K562 (cell line): ENCODE results near the gene OSTF1. TPM values are rescaled to one million over a fixed set of nuclear protein-coding genes. Genes with fewer than 3 reads are reported as not detected.

Experiments
- ATAC-seq: fragments of 200-7000 bp; cut with Tn5 transposase; 3 replicates; pipeline ENCODE4 v1.9.1; 2020; ENCODE audit warnings: moderate library complexity
- BruUV-seq: library from RNA; stranded (reverse); fragments of 400-500 nt; replicated peaks from 2 replicates; lab custom pipeline; 2021; lab: Mats Ljungman, UMichigan
- CTCF ChIA-PET: fragments of 300-600 bp; formaldehyde crosslinking; extraction: SDS; loops from one replicate; lab custom pipeline; 2021; ENCODE audit warnings: low intra/inter-chr PET ratio; lab: Yijun Ruan, JAX
- POLR2A ChIA-PET: fragments of 300-600, 350-650 bp; sonication (Branson Sonifier 250); formaldehyde crosslinking; extraction: SDS; loops from one replicate; lab custom pipeline; 2021; ENCODE audit warnings: antibody characterized with exemption, inconsistent platforms; lab: Yijun Ruan, JAX
- DNase-seq, 4 experiments: peaks; one replicate each; pipeline versions ENCODE4 v3.0.0 to v3.0.0-alpha.2; 2011 to 2018; ENCODE audit warnings: low spot score in 3 of 4, mixed read lengths in 3 of 4; ENCODE audit errors: extremely low read depth in 1 of 4
- FAIRE-seq: peaks from 2 replicates; lab custom pipeline; 2011; peaks lifted over from hg19 to GRCh38; lab: Jason Lieb, UNC
- H2AFZ ChIP-seq: 2 replicates; pipeline ENCODE4 v1.6.0; 2011; ENCODE audit warnings: low read depth, low read length, control low read depth, inconsistent platforms
- H3K27ac ChIP-seq: fragments of 200-600 bp; 3 replicates; pipeline ENCODE4 v1.8.0; 2011; ENCODE audit warnings: low read depth, mild to moderate bottlenecking, control low read depth, inconsistent platforms, low read length, moderate library complexity, mixed read lengths; ENCODE audit errors: extremely low read depth
- H3K27me3 ChIP-seq, 2 experiments: fragments of 300-600 bp in 1 of 2; 2 replicates in 1 of 2; 3 replicates in 1 of 2; pipeline versions ENCODE4 v1.6.0 to v1.8.0; 2011; ENCODE audit warnings: inconsistent platforms in 2 of 2, low read length in 2 of 2, mild to moderate bottlenecking in 1 of 2, mixed read lengths in 1 of 2, moderate library complexity in 1 of 2; ENCODE audit not compliant: control insufficient read depth in 2 of 2, insufficient read depth in 2 of 2
- H3K36me3 ChIP-seq: fragments of 300-600 bp; 3 replicates; pipeline ENCODE4 v1.8.0; 2011; ENCODE audit warnings: mild to moderate bottlenecking, low read length, inconsistent platforms; ENCODE audit not compliant: control insufficient read depth, insufficient read depth
- H3K4me1 ChIP-seq, 2 experiments: fragments of 200-600 bp in 1 of 2; replicated peaks in 1 of 2; 2 replicates in 1 of 2; 3 replicates in 1 of 2; pipeline versions ENCODE4 v1.5.1 to v1.8.0; 2011; ENCODE audit warnings: inconsistent platforms in 2 of 2, low read length in 2 of 2, mild to moderate bottlenecking in 1 of 2, mixed read lengths in 1 of 2, moderate library complexity in 1 of 2; ENCODE audit not compliant: control insufficient read depth in 2 of 2, insufficient read depth in 2 of 2
- H3K4me2 ChIP-seq: 2 replicates; pipeline ENCODE4 v1.6.1; 2011; ENCODE audit warnings: low read length, control low read depth, inconsistent platforms, mixed read lengths; ENCODE audit not compliant: insufficient read depth
- H3K4me3 ChIP-seq: fragments of 200-600 bp; sonication (generic), shearing (Covaris generic); 2 replicates; pipeline ENCODE4 v1.5.1; 2016; ENCODE audit warnings: control low read depth, inconsistent platforms
- H3K79me2 ChIP-seq: fragments of 200-600 bp; 3 replicates; pipeline ENCODE4 v1.8.0; 2011; ENCODE audit warnings: low read length, inconsistent platforms; ENCODE audit not compliant: control insufficient read depth, insufficient read depth
- H3K9ac ChIP-seq, 2 experiments: 2 replicates each; pipeline versions ENCODE4 v1.6.0 to v1.6.1; 2011; ENCODE audit warnings: low read depth in 2 of 2, low read length in 2 of 2, control low read depth in 1 of 2, inconsistent platforms in 1 of 2, mild to moderate bottlenecking in 1 of 2, mixed read lengths in 1 of 2; ENCODE audit not compliant: insufficient read depth in 1 of 2
- H3K9me1 ChIP-seq: one replicate; pipeline ENCODE4 v1.6.0; 2011; ENCODE audit warnings: inconsistent platforms, mild to moderate bottlenecking, low read length, moderate library complexity; ENCODE audit not compliant: control insufficient read depth, insufficient read depth
- H3K9me3 ChIP-seq: replicated peaks from 2 replicates; pipeline ENCODE4 v1.5.1; 2011; ENCODE audit warnings: low read depth, low read length, inconsistent platforms; ENCODE audit not compliant: control insufficient read depth, insufficient read depth
- H4K20me1 ChIP-seq: replicated peaks from 2 replicates; pipeline ENCODE4 v1.6.1; 2011; ENCODE audit warnings: low read length, inconsistent platforms, mixed read lengths; ENCODE audit not compliant: control insufficient read depth, insufficient read depth
- ELK3 ChIP-seq: fragments of 450-650 bp; formaldehyde crosslinking; IDR thresholded peaks from 2 replicates; pipeline ENCODE4 v1.4.0; 2020; ENCODE audit warnings: mild to moderate bottlenecking
- GATA2 ChIP-seq: sonication (generic); formaldehyde crosslinking; IDR thresholded peaks from 2 replicates; pipeline ENCODE4 v1.4.0; 2020; ENCODE audit warnings: mild to moderate bottlenecking, missing genetic modification reagents
- HMG20A ChIP-seq: fragments of 450-650 bp; formaldehyde crosslinking; conservative IDR thresholded peaks from 2 replicates; pipeline ENCODE4 v1.4.0; 2020; ENCODE audit warnings: mild to moderate bottlenecking, mixed read lengths
- KDM2B ChIP-seq: fragments of 250-450 bp; sonication (Bioruptor Pico); IDR thresholded peaks from 2 replicates; pipeline ENCODE4 v1.8.0; 2021; ENCODE audit warnings: mild to moderate bottlenecking, moderate library complexity
- MYC ChIP-seq, 2 experiments: fragments of 250-450 bp in 1 of 2; sonication (Bioruptor Pico) in 1 of 2; IDR thresholded peaks; 2 replicates each; pipeline versions ENCODE4 v1.5.1 to v1.6.1; 2012 to 2021; ENCODE audit warnings: low read depth in 2 of 2, borderline replicate concordance in 1 of 2, improper control_type of control experiment in 1 of 2, low read length in 1 of 2, mild to moderate bottlenecking in 1 of 2, moderate library complexity in 1 of 2
- SMARCA4 ChIP-seq: fragments of 450-650 bp; IDR thresholded peaks from 2 replicates; pipeline ENCODE4 v1.6.1; 2016
- SRSF9 ChIP-seq: fragments of 200-400 bp; formaldehyde crosslinking; IDR thresholded peaks from 2 replicates; pipeline ENCODE4 v1.6.1; 2017; ENCODE audit warnings: low read depth, low read length, borderline replicate concordance
- ZBTB11 ChIP-seq, 3 experiments: fragments of 200-800 bp in 1 of 3; fragments of 250-450 bp in 1 of 3; fragments of 450-650 bp in 1 of 3; sonication (Bioruptor Pico) in 1 of 3; sonication (Bioruptor generic) in 1 of 3; formaldehyde crosslinking in 1 of 3; IDR thresholded peaks; 2 replicates each; pipeline versions ENCODE4 v1.6.1 to v1.8.0; 2016 to 2022; ENCODE audit warnings: mild to moderate bottlenecking in 2 of 3, missing genetic modification characterization in 2 of 3, missing compliant biosample characterization in 1 of 3, moderate library complexity in 1 of 3
- ZHX1 ChIP-seq: fragments of 150-350 bp; conservative IDR thresholded peaks from 2 replicates; pipeline ENCODE4 v1.6.1; 2014; ENCODE audit warnings: low read length
- ZNF121 ChIP-seq: sonication (generic); formaldehyde crosslinking; conservative IDR thresholded peaks from 2 replicates; pipeline ENCODE4 v1.8.0; 2022; ENCODE audit warnings: missing genetic modification reagents
- WGBS: fragments of 100-300 bp; shearing (Covaris generic); methylation state at CpG from one replicate; pipeline ENCODE4 v1.1.6; 2016; ENCODE audit warnings: low coverage, mixed read lengths; ENCODE audit not compliant: insufficient coverage; ENCODE audit errors: missing lambda C conversion rate; 5-methylcytosine and 5-hydroxymethylcytosine counted together
- in situ Hi-C: fragments of 300-500 bp; cut with MboI; formaldehyde crosslinking; loops from 4 replicates; pipeline ENCODE4 v1.15.0; 2018; ENCODE audit warnings: inconsistent platforms, mixed read lengths
- intact Hi-C: fragments of 100-400 bp; cut with micrococcal nuclease; formaldehyde crosslinking; loops from 2 replicates; pipeline ENCODE4 v1.14.2; 2022
- polyA plus RNA-seq, 8 experiments: library from polyadenylated mRNA; depleted of rRNA in 4 of 8; stranded (reverse) in 5 of 8; unstranded in 3 of 8; fragments of >200 nt; fragmentation: Nextera tagmentation in 2 of 8; fragmentation: Illumina TruSeq in 1 of 8; extraction: Ambion mirVana in 2 of 8; extraction: Trizol in 1 of 8; gene quantifications; 2 replicates each; pipeline versions ENCODE4 v1.2.1 to v1.2.3, GENCODE V29; 2011 to 2014; ENCODE audit warnings: inconsistent platforms in 1 of 8, missing spikeins in 1 of 8
- total RNA-seq, 7 experiments: library from RNA; depleted of rRNA in 6 of 7; stranded (reverse); fragments of >200 nt in 6 of 7; fragmentation: Illumina TruSeq in 2 of 7; extraction: Trizol in 2 of 7; gene quantifications; 2 replicates each; pipeline versions ENCODE4 v1.2.1 to v1.2.3, GENCODE V29; 2011 to 2021; ENCODE audit warnings: low replicate concordance in 1 of 7

OSTF1 gene
- total and polyA plus RNA-seq, 9 of the 15 experiments (the other 6 are each of a cell fraction or from before 2014, with no cell fraction given): 15.0 to 37.3 (median 23.0) TPM

GRCh38 chr9:75134495-75134894 is 46.2 kb downstream of the OSTF1 start:
- no peak overlapping the region for H3K4me2 ChIP-seq
- no peaks in the 10 kb centered on the region for H3K9me1 ChIP-seq
- H3K27ac ChIP-seq: no peak overlapping the region
- ATAC-seq (no peak), DNase-seq (no peak), FAIRE-seq (no peak)
- no peaks in the 10 kb centered on the region for H3K79me2 ChIP-seq
- CTCF ChIA-PET: no interaction called here
- intact Hi-C loops (no loop called here), in situ Hi-C loops (no loop called here)
- no TSS peak for BruUV-seq
- no peak overlapping the region for H2AFZ ChIP-seq
- peaks cover 2% of the 10 kb centered on the region; the same call in 1 of the 3 replicates for H3K36me3 ChIP-seq
- TF ChIP-seq SRSF9: no peak
- no peak for TF ChIP-seq HMG20A (CRISPR knock-in tag)
- no peak for TF ChIP-seq ZHX1
- TF ChIP-seq ZNF121 (CRISPR knock-in tag): no peak
- TF ChIP-seq SMARCA4: no peak
- TF ChIP-seq ZBTB11 (CRISPR knock-in tag; IDR thresholded peaks at IDR 0.05): no peak
- TF ChIP-seq KDM2B (CRISPR knock-in tag): no peak
- no peak for TF ChIP-seq ELK3 (CRISPR knock-in tag)
- TF ChIP-seq GATA2 (CRISPR knock-in tag): no peak
- TF ChIP-seq MYC (IDR thresholded peaks at IDR 0.05; ENCODE audit: low read depth, low read length): no peak
- no peak for TF ChIP-seq MYC (CRISPR knock-in tag; IDR thresholded peaks at IDR 0.05; ENCODE audit: borderline replicate concordance, low read depth)
- H3K4me1 ChIP-seq: no peaks in the 10 kb centered on the region
- no peak overlapping the region for H3K9ac ChIP-seq
- WGBS: 83% methylated on average over 2 of the region's 2 CpGs
- no peaks in the 10 kb centered on the region for H3K9me3 ChIP-seq
- no peaks in the 10 kb centered on the region for H3K27me3 ChIP-seq
- H3K4me3 ChIP-seq: no peak overlapping the region
- H4K20me1 ChIP-seq: no peaks in the 10 kb centered on the region
- POLR2A ChIA-PET: interaction anchor here (0.7 kb wide), 1 partner anchor 42 kb away, joined by 3 read pairs; no protein-coding TSS in a partner anchor
